Epithelial cell of prostate (primary cell): ENCODE data around the gene MAGEF1.
"Not testable (repeated sequence)": the region's sequence is repeated elsewhere in the genome, so short reads cannot be mapped to it uniquely, and the experiment has no call there.

Experiments
- DNase-seq: peaks from one replicate; pipeline ENCODE4 v3.0.0-alpha.2; 2011; ENCODE audit warnings: low read depth, low spot score
- H3K27ac ChIP-seq: fragments of 450-650 bp; 2 replicates; pipeline ENCODE4 v1.5.1; 2017; ENCODE audit warnings: mild to moderate bottlenecking

MAGEF1 gene

GRCh38 chr3:184743248-184743647, 31.4 kb upstream of the MAGEF1 start:
- no peak overlapping the region for H3K27ac ChIP-seq
- DNase-seq, result no peak

DNA sequence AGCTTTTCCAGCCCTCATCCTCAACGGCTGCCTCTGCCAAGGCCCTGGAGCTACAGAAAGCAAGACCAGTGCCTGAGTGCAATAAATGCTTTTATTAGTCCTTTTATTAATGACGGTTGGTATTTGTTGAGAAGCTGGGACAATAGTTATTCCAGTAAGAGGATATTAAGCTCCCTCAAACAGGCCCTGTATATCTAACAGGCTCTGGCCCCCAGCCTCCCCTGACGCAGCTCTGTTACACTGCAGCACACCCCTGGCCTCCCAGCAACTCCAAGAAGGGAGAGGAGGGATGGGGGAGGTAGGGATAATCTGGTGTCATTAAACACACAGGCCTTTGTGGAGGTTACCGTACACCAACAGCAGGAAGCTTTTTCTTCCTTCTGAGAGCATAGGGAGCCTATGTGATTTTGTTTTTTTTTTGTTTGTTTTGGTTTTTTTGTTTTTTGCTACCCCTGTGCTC, 30.8 kb upstream of the MAGEF1 start:
- no peak for DNase-seq
- no peak overlapping the region for H3K27ac ChIP-seq

GRCh38 chr3:184741798-184742675, 30.2 kb upstream of the MAGEF1 start:
- no peak for DNase-seq
- peak overlapping the region; percentile 90 for H3K27ac ChIP-seq

DNA sequence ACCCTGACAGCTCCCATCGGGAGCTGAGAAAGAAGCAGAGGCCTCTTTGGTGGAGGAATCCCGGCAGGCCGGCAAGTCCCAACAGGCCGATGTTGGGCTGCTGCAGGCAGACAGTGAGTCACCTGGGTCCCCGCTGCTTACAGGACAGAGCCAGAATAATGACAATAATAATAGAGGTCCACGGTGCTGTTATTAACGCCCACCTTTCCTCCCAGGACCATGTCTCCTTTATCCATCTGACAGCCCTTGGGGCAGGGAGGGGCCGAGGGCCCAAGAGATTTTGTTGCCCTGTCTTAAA, 29.3 kb upstream of the MAGEF1 start:
- peak; percentile 75 for DNase-seq
- H3K27ac ChIP-seq, result peak overlapping the region; percentile 90

DNA sequence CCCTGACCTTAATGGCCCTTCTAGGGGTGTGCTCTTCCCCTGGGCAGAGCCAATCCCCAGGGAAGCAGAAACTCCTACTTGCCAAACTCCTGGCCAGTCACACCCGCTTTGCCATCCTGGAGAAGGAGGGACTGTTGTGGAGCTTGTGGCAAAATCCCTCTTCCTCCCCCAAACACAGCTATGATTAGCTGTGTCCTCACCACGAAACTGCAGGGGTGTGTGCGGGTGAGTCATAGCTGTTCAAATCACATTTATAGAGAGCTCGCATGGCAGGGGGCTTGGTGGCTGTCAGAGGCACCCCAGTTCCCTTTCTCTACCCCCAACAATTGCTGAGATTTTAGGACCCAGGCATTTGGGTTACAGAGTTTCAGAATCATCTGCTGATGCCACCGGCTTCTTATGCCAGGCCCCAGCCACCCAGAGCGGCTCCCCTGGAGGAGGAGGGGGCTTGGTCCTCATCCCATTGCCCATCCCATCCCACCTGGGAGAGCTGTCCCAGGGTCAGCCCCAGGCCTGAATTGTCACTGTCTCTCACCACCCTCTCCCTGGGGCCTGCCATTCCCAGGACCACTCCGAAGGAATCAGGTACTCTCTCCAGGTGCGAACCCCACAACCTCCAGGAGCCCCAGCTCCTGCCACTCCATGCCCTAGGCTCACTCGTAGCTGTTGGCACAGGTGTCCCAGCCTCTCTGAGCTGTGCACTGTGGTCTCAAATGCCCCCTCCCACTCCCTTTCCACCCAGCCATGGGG, 28.8 kb upstream of the MAGEF1 start:
- peak; percentile 90 for DNase-seq
- H3K27ac ChIP-seq, result peak overlapping the region; percentile 90

- no peak for DNase-seq
These were observed 28.0 kb upstream of the MAGEF1 start for GRCh38 chr3:184739594-184740505.

DNA sequence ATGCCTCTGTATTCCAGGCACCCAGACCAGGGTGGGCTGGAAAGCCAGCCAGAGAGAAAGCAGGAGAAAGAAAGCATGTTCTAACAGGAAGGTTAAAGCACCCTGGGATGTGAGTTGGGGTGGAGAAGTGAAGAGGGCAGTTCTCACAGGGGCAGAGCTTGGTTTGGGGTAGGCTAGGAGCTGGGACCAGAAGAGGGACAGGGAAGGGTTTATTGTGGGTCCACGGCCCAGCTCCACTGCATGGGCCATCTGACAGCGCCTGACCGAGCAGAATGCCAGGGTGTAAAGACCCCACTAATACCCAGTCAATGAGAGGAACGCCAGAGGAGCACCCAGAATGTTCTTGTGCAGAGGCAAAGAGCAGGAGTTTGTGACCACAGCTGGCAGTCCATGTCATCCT, 27.1 kb upstream of the MAGEF1 start:
- DNase-seq, result no peak
- peak overlapping the region; percentile 90 for H3K27ac ChIP-seq

More at GRCh38 chr3:184739594-184740505, 28.0 kb upstream of the MAGEF1 start:
- peak overlapping the region; percentile 90 for H3K27ac ChIP-seq

DNA sequence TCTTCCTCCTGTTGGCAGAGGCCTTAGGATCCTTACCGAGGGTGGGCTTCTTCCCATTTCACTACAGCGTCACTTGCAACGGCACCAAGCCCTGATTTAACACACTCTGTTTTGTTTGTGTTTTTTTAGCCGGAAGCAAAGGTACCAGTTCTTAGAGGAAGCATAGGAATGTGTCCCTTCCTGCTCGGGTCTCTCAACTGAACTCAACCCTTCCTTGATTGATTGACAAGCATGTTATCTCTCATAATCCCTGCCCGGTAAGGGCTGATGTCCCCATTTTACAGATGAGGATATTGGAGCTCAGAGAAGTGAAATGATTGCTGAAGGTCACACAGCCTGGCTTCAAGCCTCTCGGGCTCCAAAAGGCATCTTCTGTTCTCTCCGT, 26.6 kb upstream of the MAGEF1 start:
- no peak for DNase-seq
- H3K27ac ChIP-seq, result peak overlapping the region; percentile 90

DNA sequence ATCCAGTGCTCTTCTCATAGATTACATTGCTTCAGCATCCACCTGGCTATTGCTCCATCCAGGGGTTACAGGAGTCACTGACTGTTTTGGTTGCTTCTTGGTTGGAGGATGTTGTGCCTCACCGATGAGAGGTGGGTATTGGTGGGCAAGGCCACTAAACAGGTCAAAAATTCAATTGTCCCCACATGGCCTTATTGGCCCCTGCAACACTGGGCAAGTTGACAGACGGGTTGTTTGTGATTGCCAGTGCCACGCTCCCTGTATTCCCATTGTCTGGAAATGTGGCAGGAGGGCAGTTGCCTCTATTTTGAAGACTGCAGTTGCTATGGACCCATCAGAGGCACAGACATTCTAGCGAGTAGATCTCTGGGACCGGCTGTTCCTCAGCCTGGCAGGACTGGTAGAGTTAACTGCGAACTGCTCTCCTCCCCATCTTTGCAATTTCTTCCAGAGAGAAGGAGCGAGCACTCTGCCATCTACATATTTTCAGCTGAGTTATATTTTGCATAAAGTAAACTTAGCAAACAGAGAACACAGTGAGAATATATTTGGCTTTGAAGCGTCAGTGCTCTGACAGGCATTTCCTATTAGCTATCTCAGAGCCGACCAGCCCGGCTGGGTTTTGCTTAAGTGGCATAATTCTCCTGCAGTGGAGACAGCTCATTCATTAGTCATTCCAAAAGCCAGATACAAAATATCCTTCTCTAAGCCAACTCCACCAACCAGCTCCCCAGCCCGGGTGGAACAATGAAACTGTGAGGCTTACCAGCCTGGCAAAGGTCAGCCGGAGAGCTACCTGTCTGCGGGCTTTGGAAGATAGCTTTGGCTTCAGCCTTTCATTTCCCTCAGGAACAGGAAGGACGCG, 26.0 kb upstream of the MAGEF1 start:
- DNase-seq, result peak; percentile 89
- peak overlapping the region; percentile 90 for H3K27ac ChIP-seq

GRCh38 chr3:184737063-184737462, 25.2 kb upstream of the MAGEF1 start:
- H3K27ac ChIP-seq, result no peak overlapping the region
- DNase-seq, result no peak

- H3K27ac ChIP-seq, result no peak overlapping the region
- no peak for DNase-seq
These were observed 23.2 kb upstream of the MAGEF1 start for GRCh38 chr3:184734903-184735701.

GRCh38 chr3:184733971-184734608, 22.2 kb upstream of the MAGEF1 start:
- H3K27ac ChIP-seq, result no peak overlapping the region
- no peak for DNase-seq

DNA sequence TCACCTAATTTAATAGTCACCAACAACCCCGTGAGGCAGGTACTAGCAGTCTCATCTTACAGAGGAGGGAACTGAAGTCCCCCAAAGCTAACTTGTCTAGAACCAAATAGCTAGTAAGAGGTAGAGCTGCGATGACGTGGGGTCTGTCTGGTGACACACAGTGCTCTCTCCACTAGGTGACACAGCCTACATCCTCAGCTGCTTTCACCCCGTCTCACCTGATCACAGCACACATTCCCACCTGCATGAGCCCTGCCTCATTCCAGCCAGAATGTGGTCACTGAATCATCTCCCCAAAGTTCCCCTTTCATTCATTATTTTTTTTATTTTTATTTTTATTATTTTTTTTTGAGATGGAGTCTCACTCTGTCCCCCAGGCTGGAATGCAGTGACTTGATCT, 21.3 kb upstream of the MAGEF1 start:
- peak; percentile 64 for DNase-seq
- no peak overlapping the region for H3K27ac ChIP-seq

DNA sequence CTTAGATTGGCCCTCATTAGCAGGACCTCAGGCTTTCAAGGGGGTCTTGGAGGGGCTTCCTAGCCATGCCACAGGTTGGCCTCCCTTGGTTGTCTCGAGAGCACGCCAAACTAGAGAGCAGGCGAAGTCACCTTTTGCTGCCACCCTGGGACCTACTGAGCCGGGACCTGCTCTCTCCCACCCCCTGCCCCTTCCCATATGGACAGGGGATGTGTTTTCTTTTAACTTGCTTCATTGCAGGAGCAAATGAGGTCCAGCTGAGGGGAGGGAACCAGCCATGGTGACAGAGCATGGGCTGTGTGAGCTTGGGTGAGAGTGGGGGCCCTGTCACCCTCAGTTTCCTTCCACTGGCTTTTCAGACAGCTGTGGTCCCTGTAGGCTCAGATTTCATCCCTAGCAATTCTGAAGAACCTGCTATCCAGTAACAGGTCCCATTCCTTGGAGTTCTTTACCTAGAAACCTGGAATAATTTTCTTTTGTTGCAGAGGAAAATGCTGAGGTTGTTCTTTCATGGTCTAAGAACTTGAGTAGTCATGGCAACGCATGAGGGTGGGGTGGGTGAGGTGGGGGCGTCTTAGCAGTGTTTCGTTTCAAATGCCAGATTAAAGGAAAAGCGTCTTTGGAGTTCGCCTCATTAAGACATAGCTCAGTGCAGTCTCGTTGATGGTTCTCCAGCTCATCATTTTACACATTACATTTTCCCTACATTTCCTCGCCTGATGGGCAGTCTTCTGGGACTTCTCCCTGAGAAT, 20.1 kb upstream of the MAGEF1 start:
- H3K27ac ChIP-seq, result no peak overlapping the region
- DNase-seq, result no peak

GRCh38 chr3:184730924-184731323, 19.1 kb upstream of the MAGEF1 start:
- no peak for DNase-seq
- no peak overlapping the region for H3K27ac ChIP-seq

DNA sequence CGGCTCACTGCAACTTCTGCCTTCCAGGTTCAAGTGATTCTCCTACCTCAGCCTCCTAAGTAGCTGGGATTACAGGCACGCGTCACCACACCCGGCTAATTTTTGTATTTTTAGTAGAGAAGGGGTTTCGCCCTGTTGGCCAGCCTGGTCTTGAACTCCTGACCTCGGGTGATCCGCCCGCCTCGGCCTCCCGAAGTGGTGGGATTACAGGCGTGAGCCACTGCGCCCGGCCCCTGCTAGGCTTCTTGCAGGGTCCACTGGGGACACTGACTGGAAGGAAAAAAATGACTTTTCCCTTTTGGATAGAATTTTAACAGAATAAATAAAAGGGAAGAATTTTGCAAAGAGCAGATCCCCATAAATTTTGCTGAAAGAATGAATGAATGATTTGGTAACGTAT, 17.3 kb upstream of the MAGEF1 start:
- DNase-seq, result not testable (repeated sequence)

DNA sequence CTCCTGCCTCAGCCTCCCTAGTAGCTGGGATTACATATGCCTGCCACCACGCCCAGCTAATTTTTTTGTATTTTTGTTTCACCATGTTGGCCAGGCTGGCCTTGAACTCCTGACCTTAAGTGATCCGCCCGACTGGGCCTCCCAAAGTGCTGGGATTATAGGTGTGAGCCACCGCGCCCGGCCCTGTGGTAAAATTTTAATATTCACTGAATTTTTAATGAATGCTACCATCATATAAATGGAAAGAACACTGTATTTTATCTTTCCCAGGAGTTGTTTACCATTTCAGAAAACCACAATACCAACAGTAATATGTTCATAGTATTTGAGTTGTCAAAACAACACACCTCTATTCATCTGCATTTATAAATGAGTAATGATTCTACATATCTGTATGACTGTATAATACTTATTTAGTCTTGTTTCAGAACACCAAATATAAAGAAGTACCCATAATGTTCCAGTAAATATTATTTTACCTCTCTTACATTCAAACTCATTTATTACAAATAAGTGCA, 16.2 kb upstream of the MAGEF1 start:
- no peak overlapping the region for H3K27ac ChIP-seq
- DNase-seq, result no peak

More for the DNA sequence above, 17.3 kb upstream of the MAGEF1 start:
- H3K27ac ChIP-seq, result not testable (repeated sequence)
